ENCODE measurements around the gene AP1B1. TPM values are rescaled to one million over a fixed set of nuclear protein-coding genes. Genes with fewer than 3 reads are reported as not detected.

The AP1B1 gene
- total RNA-seq, 1 donor from 2014 or later: 70.3 TPM

GRCh38 chr22:29329581-29329980 is 58.8 kb downstream of the AP1B1 start:
- no peak for ATAC-seq
- Histone ChIP-seq H3K4me3 (no peak overlapping the region), H3K9me3 (no peaks in the 10 kb centered on the region), H3K27ac (no peak overlapping the region), H3K4me1 (no peaks in the 10 kb centered on the region), H3K27me3 (ENCODE audit: low read depth) (no peaks in the 10 kb centered on the region), H3K36me3 (peaks cover 83% of the 10 kb centered on the region)
- DNase-seq: no peak
- TF ChIP-seq CTCF (IDR thresholded peaks at IDR 0.05): no peak
- intact Hi-C loops (cut with DNase I): no loop called here

- no peaks in the 10 kb centered on the region for H3K9me3 ChIP-seq
- ATAC-seq (no peak), DNase-seq (no peak)
- H3K36me3 ChIP-seq: peaks cover 76% of the 10 kb centered on the region
- H3K27ac ChIP-seq: no peak overlapping the region
- H3K27me3 ChIP-seq (ENCODE audit: low read depth): no peaks in the 10 kb centered on the region
- TF ChIP-seq CTCF (IDR thresholded peaks at IDR 0.05): no peak
- no peak overlapping the region for H3K4me3 ChIP-seq
- intact Hi-C loops (cut with DNase I): no loop called here
- H3K4me1 ChIP-seq: no peaks in the 10 kb centered on the region
Measured at GRCh38 chr22:29328566-29329500, 59.5 kb downstream of the AP1B1 start.

- Histone ChIP-seq H3K4me1 (no peaks in the 10 kb centered on the region), H3K27me3 (ENCODE audit: low read depth) (no peaks in the 10 kb centered on the region), H3K4me3 (no peak overlapping the region), H3K36me3 (peaks cover 68% of the 10 kb centered on the region), H3K27ac (no peak overlapping the region), H3K9me3 (no peaks in the 10 kb centered on the region)
- DNase-seq: no peak
- TF ChIP-seq CTCF (IDR thresholded peaks at IDR 0.05): no peak
- no peak for ATAC-seq
- intact Hi-C loops (cut with DNase I): no loop called here
Measured at GRCh38 chr22:29328055-29328454, 60.3 kb downstream of the AP1B1 start.

- intact Hi-C loops (cut with DNase I): no loop called here
- no peak for TF ChIP-seq CTCF (IDR thresholded peaks at IDR 0.05)
- DNase-seq: no peak
- Histone ChIP-seq H3K27me3 (ENCODE audit: low read depth) (no peaks in the 10 kb centered on the region), H3K4me3 (no peak overlapping the region), H3K27ac (no peak overlapping the region), H3K4me1 (no peaks in the 10 kb centered on the region), H3K36me3 (peaks cover 60% of the 10 kb centered on the region), H3K9me3 (no peaks in the 10 kb centered on the region)
- no peak for ATAC-seq
Measured at GRCh38 chr22:29327089-29327764, 61.1 kb downstream of the AP1B1 start.

- TF ChIP-seq CTCF (IDR thresholded peaks at IDR 0.05): no peak
- H3K4me3 ChIP-seq: no peak overlapping the region
- intact Hi-C loops (cut with DNase I): no loop called here
- ATAC-seq: no peak
- H3K4me1 ChIP-seq: no peaks in the 10 kb centered on the region
- H3K27me3 ChIP-seq (ENCODE audit: low read depth): no peaks in the 10 kb centered on the region
- no peak for DNase-seq
- no peaks in the 10 kb centered on the region for H3K9me3 ChIP-seq
- no peak overlapping the region for H3K27ac ChIP-seq
- H3K36me3 ChIP-seq: peaks cover 52% of the 10 kb centered on the region
Measured at GRCh38 chr22:29326481-29326880, 61.9 kb downstream of the AP1B1 start.

Measured in lower lobe of right lung (tissue), 2 donors.